ENCODE measurements around the gene LRP1B. TPM values are rescaled to one million over a fixed set of nuclear protein-coding genes. Genes with fewer than 3 reads are reported as not detected.

Gene LRP1B
- total RNA-seq, 2 experiments from 2014 or later = not detected

- Mint-ChIP-seq H3K4me3 (no peak overlapping the region), H3K4me1 (no peaks in the 10 kb centered on the region), H3K27ac (no peak overlapping the region), H3K9me3 (peaks cover 2% of the 10 kb centered on the region), H3K27me3 (no peaks in the 10 kb centered on the region), H3K36me3 (ENCODE audit: low read depth) (no peaks in the 10 kb centered on the region)
- ChIA-PET POLR2A (no interaction called here), CTCF (no interaction called here)
- DNase-seq = no peak
Measured at GRCh38 chr2:142020368-142020767, 110.4 kb downstream of the LRP1B start.

- Mint-ChIP-seq H3K4me1 (no peaks in the 10 kb centered on the region), H3K27ac (no peak overlapping the region), H3K36me3 (ENCODE audit: low read depth) (no peaks in the 10 kb centered on the region), H3K27me3 (no peaks in the 10 kb centered on the region), H3K4me3 (no peak overlapping the region), H3K9me3 (peaks cover 5% of the 10 kb centered on the region)
- POLR2A ChIA-PET = no interaction called here
- no peak for DNase-seq
- CTCF ChIA-PET = no interaction called here
Measured at GRCh38 chr2:142014536-142014935, 116.3 kb downstream of the LRP1B start.

GRCh38 chr2:142012797-142013196 lies 118.0 kb downstream of the LRP1B start:
- no peaks in the 10 kb centered on the region for H3K36me3 Mint-ChIP-seq (ENCODE audit: low read depth)
- POLR2A ChIA-PET = no interaction called here
- peaks cover 5% of the 10 kb centered on the region for H3K9me3 Mint-ChIP-seq
- no peak for DNase-seq
- H3K4me3 Mint-ChIP-seq = no peak overlapping the region
- CTCF ChIA-PET = no interaction called here
- no peaks in the 10 kb centered on the region for H3K4me1 Mint-ChIP-seq
- H3K27me3 Mint-ChIP-seq = no peaks in the 10 kb centered on the region
- H3K27ac Mint-ChIP-seq = no peak overlapping the region

GRCh38 chr2:142010477-142011270 lies 120.1 kb downstream of the LRP1B start:
- Mint-ChIP-seq H3K27ac (no peak overlapping the region), H3K27me3 (no peaks in the 10 kb centered on the region), H3K9me3 (peaks cover 3% of the 10 kb centered on the region), H3K4me3 (no peak overlapping the region), H3K4me1 (no peaks in the 10 kb centered on the region), H3K36me3 (ENCODE audit: low read depth) (no peaks in the 10 kb centered on the region)
- no peak for DNase-seq
- ChIA-PET POLR2A (no interaction called here), CTCF (no interaction called here)

- Mint-ChIP-seq H3K4me1 (no peaks in the 10 kb centered on the region), H3K4me3 (no peak overlapping the region), H3K9me3 (peaks cover 3% of the 10 kb centered on the region), H3K36me3 (ENCODE audit: low read depth) (no peaks in the 10 kb centered on the region), H3K27me3 (no peaks in the 10 kb centered on the region), H3K27ac (no peak overlapping the region)
- ChIA-PET CTCF (no interaction called here), POLR2A (no interaction called here)
- no peak for DNase-seq
Measured at GRCh38 chr2:142008135-142008744, 122.6 kb downstream of the LRP1B start.

GRCh38 chr2:141994066-141994465 lies 136.8 kb downstream of the LRP1B start:
- no peaks in the 10 kb centered on the region for H3K4me1 Mint-ChIP-seq
- H3K27me3 Mint-ChIP-seq = no peaks in the 10 kb centered on the region
- DNase-seq = no peak
- no peak overlapping the region for H3K27ac Mint-ChIP-seq
- H3K4me3 Mint-ChIP-seq = no peak overlapping the region
- no peaks in the 10 kb centered on the region for H3K9me3 Mint-ChIP-seq
- CTCF ChIA-PET = no interaction called here
- POLR2A ChIA-PET = no interaction called here
- H3K36me3 Mint-ChIP-seq (ENCODE audit: low read depth) = no peaks in the 10 kb centered on the region

GRCh38 chr2:141992695-141993094 lies 138.1 kb downstream of the LRP1B start:
- no peak for DNase-seq
- Mint-ChIP-seq H3K27me3 (no peaks in the 10 kb centered on the region), H3K4me3 (no peak overlapping the region), H3K4me1 (no peaks in the 10 kb centered on the region), H3K27ac (no peak overlapping the region), H3K9me3 (no peaks in the 10 kb centered on the region), H3K36me3 (ENCODE audit: low read depth) (no peaks in the 10 kb centered on the region)
- ChIA-PET POLR2A (no interaction called here), CTCF (no interaction called here)

- H3K4me3 Mint-ChIP-seq = no peak overlapping the region
- H3K27me3 Mint-ChIP-seq = no peaks in the 10 kb centered on the region
- ChIA-PET POLR2A (no interaction called here), CTCF (no interaction called here)
- H3K9me3 Mint-ChIP-seq = peaks cover 3% of the 10 kb centered on the region
- no peak for DNase-seq
- H3K27ac Mint-ChIP-seq = no peak overlapping the region
- H3K36me3 Mint-ChIP-seq (ENCODE audit: low read depth) = no peaks in the 10 kb centered on the region
- no peaks in the 10 kb centered on the region for H3K4me1 Mint-ChIP-seq
Measured at GRCh38 chr2:141968433-141968832, 162.4 kb downstream of the LRP1B start.

- CTCF ChIA-PET = no interaction called here
- H3K27me3 Mint-ChIP-seq = no peaks in the 10 kb centered on the region
- H3K4me1 Mint-ChIP-seq = no peaks in the 10 kb centered on the region
- DNase-seq = no peak
- peaks cover 3% of the 10 kb centered on the region for H3K9me3 Mint-ChIP-seq
- H3K36me3 Mint-ChIP-seq (ENCODE audit: low read depth) = no peaks in the 10 kb centered on the region
- H3K27ac Mint-ChIP-seq = no peak overlapping the region
- POLR2A ChIA-PET = no interaction called here
- H3K4me3 Mint-ChIP-seq = no peak overlapping the region
Measured at GRCh38 chr2:141967980-141968379, 162.8 kb downstream of the LRP1B start.

GRCh38 chr2:141967503-141967902 lies 163.3 kb downstream of the LRP1B start:
- Mint-ChIP-seq H3K27ac (no peak overlapping the region), H3K9me3 (peaks cover 3% of the 10 kb centered on the region), H3K4me3 (no peak overlapping the region), H3K36me3 (ENCODE audit: low read depth) (no peaks in the 10 kb centered on the region), H3K4me1 (no peaks in the 10 kb centered on the region), H3K27me3 (no peaks in the 10 kb centered on the region)
- CTCF ChIA-PET = no interaction called here
- DNase-seq = no peak
- POLR2A ChIA-PET = no interaction called here

- H3K27ac Mint-ChIP-seq = no peak overlapping the region
- ChIA-PET POLR2A (no interaction called here), CTCF (no interaction called here)
- H3K9me3 Mint-ChIP-seq = no peaks in the 10 kb centered on the region
- DNase-seq = no peak
- no peaks in the 10 kb centered on the region for H3K4me1 Mint-ChIP-seq
- no peak overlapping the region for H3K4me3 Mint-ChIP-seq
- no peaks in the 10 kb centered on the region for H3K27me3 Mint-ChIP-seq
- no peaks in the 10 kb centered on the region for H3K36me3 Mint-ChIP-seq (ENCODE audit: low read depth)
Measured at GRCh38 chr2:141959941-141960340, 170.9 kb downstream of the LRP1B start.

GRCh38 chr2:141959016-141959415 lies 171.8 kb downstream of the LRP1B start:
- Mint-ChIP-seq H3K27me3 (no peaks in the 10 kb centered on the region), H3K4me3 (no peak overlapping the region), H3K36me3 (ENCODE audit: low read depth) (no peaks in the 10 kb centered on the region), H3K9me3 (no peaks in the 10 kb centered on the region), H3K4me1 (no peaks in the 10 kb centered on the region), H3K27ac (no peak overlapping the region)
- CTCF ChIA-PET = no interaction called here
- DNase-seq = no peak
- POLR2A ChIA-PET = no interaction called here

GRCh38 chr2:141957827-141958450 lies 172.9 kb downstream of the LRP1B start:
- H3K27me3 Mint-ChIP-seq = no peaks in the 10 kb centered on the region
- ChIA-PET POLR2A (no interaction called here), CTCF (interaction anchor here (1.3 kb wide), 1 partner anchor 25 kb away, joined by 3 read pairs; no protein-coding TSS in a partner anchor)

More at GRCh38 chr2:141957827-141958450, 172.9 kb downstream of the LRP1B start:
- Mint-ChIP-seq H3K4me1 (no peaks in the 10 kb centered on the region), H3K4me3 (no peak overlapping the region), H3K9me3 (no peaks in the 10 kb centered on the region), H3K36me3 (ENCODE audit: low read depth) (no peaks in the 10 kb centered on the region), H3K27ac (no peak overlapping the region)
- no peak for DNase-seq

Data from activated CD4-positive, alpha-beta T cell treated with anti-CD3 and anti-CD28 coated beads, Interleukin-2, amount 10 ng/mL, durations not matched to agents 7 days and 5 days (primary cell).